Neuron (in vitro differentiated cells): ENCODE measurements around the gene AGPAT2.

Experiments
- H2AFZ ChIP-seq: one replicate; pipeline ENCODE4 v1.6.1; 2013; ENCODE audit warnings: low read depth, mild to moderate bottlenecking, inconsistent platforms, low read length, moderate library complexity
- H3K27me3 ChIP-seq: one replicate; pipeline ENCODE4 v1.6.1; 2013; ENCODE audit warnings: low read length; ENCODE audit not compliant: insufficient read depth
- H3K36me3 ChIP-seq: one replicate; pipeline ENCODE4 v1.6.1; 2013; ENCODE audit warnings: low read length; ENCODE audit not compliant: insufficient read depth
- H3K4me1 ChIP-seq: one replicate; pipeline ENCODE4 v1.6.1; 2013; ENCODE audit warnings: low read length; ENCODE audit not compliant: insufficient read depth
- H3K4me3 ChIP-seq: 2 replicates; pipeline ENCODE4 v1.5.1; 2013; ENCODE audit warnings: mild to moderate bottlenecking, low read length, moderate library complexity
- H3K9me3 ChIP-seq: one replicate; pipeline ENCODE4 v1.6.1; 2013; ENCODE audit warnings: low read length

AGPAT2 gene

DNA sequence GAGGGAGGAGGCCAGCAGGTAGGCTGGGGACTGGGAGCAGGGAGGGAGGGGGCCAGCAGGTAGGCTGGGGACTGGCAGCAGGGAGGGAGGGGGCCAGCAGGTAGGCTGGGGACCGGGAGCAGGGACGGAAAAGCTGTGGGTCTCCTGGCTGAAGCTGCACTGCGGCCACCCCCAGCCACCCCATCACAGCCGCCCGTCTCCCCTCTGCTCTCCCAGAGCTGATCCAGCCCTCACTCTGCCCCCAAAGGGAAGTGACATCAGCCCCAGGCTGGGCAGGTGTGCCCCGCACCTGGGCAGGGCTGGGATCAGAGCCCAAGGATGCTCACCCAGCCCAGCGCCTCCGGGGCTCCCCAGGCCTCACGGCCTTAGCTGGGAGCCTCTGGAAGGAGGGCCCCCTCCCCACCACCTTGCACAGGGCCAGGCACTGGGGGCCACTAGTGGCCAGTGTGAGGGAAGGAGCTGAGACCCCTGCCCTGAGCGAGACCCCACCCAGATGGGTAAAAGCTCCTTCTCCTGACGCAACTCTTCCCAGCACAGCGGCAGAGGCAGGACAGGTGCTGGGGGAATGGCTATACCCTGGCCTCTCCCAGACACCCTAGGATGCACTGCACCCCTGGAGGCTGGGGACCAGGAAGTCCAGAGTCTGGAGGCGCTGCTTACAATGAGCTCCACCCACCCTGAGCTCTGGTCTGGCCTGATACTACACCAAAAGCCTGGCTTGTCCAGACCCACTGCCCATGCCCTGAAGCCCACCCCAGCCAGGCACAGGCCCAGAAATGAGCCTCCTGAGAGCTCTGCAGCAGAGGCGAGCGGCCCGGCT, 11.6 kb downstream of the AGPAT2 start:
- H2AFZ ChIP-seq = no peak overlapping the region
- H3K36me3 ChIP-seq = no peaks in the 10 kb centered on the region
- no peaks in the 10 kb centered on the region for H3K27me3 ChIP-seq
- no peaks in the 10 kb centered on the region for H3K9me3 ChIP-seq
- H3K4me3 ChIP-seq = no peak overlapping the region
- peaks cover 3% of the 10 kb centered on the region for H3K4me1 ChIP-seq

DNA sequence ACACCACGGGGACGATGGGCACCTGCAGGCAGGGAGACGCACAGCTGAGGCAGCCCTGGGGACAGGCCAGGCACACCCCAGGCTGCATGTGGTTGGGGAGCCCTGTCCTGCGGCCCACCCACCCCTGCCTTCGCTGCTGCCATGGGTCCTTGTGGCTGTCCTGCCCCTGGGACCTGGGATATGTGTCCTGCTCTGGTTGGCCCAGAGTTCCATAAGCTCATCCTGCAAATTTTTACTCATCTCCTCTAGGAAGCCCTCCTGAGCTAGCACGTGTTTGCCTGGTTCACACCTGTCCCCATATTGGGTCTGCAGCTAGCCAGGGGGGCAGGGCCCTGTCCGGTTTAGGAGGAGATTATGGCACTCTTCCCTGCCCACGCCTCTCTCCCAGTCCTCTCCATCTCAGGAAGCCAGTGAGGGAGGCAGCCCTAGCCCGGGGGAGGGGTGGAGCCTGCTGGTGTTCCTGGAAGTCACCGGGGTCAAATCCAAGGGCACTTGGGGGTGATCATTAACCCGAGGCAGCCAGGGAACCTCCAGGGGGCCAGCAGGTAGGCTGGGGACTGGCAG, 12.4 kb downstream of the AGPAT2 start:
- Histone ChIP-seq H3K36me3 (no peaks in the 10 kb centered on the region), H3K27me3 (no peaks in the 10 kb centered on the region), H3K4me3 (no peak overlapping the region), H3K9me3 (no peaks in the 10 kb centered on the region), H2AFZ (no peak overlapping the region), H3K4me1 (peaks cover 3% of the 10 kb centered on the region)

DNA sequence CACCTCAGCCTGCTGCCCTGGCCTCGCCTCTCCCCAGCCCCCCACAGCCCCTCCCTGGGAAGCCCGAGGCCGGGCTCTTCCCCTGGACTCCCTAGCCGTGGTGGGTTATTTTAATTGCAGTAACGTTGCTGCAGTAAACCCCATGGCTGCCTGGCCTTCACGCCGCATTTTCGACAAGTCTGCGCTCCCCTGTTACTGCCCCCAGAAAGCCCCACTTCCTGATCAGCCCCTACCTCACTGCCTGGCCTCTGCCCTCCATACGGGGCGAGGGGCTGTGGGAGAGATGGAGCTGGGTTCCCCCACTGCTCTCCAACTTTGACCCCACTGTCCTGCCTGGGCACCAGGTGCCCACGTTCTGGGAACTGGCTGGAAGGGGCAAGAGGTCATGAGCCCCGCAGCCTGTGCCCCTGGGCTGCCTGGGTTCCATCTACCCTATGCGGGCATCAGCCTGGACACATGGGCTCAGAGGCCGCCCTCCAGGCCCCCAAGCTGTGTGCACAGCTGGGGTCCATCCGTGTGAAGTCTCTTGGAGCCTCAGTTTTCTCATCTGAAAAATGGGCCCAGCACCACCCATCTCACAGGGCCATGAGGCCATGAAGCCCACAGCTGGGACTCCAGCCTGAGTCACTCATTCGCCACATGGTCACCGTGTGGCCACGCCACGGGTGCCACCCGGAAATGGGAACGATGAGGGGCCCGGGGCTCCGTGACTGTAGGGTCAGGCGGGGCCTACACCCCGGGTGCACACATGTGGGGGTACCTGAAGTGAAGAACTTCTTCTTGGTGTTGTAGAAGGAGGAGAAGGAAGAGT, 13.1 kb downstream of the AGPAT2 start:
- H3K9me3 ChIP-seq = no peaks in the 10 kb centered on the region

GRCh38 chr9:136673088-136673974, 13.9 kb downstream of the AGPAT2 start:
- Histone ChIP-seq H3K4me3 (no peak overlapping the region), H3K4me1 (peaks cover 3% of the 10 kb centered on the region), H3K36me3 (no peaks in the 10 kb centered on the region), H3K9me3 (no peaks in the 10 kb centered on the region), H3K27me3 (peaks cover 4% of the 10 kb centered on the region), H2AFZ (no peak overlapping the region)

More for the DNA sequence above, 13.1 kb downstream of the AGPAT2 start:
- Histone ChIP-seq H3K27me3 (no peaks in the 10 kb centered on the region), H2AFZ (no peak overlapping the region), H3K4me1 (peaks cover 3% of the 10 kb centered on the region), H3K4me3 (no peak overlapping the region), H3K36me3 (no peaks in the 10 kb centered on the region)

GRCh38 chr9:136672431-136673087, 14.7 kb downstream of the AGPAT2 start:
- no peaks in the 10 kb centered on the region for H3K36me3 ChIP-seq
- no peak overlapping the region for H2AFZ ChIP-seq
- H3K27me3 ChIP-seq = peaks cover 11% of the 10 kb centered on the region
- H3K4me3 ChIP-seq = no peak overlapping the region
- no peaks in the 10 kb centered on the region for H3K9me3 ChIP-seq
- peaks cover 4% of the 10 kb centered on the region for H3K4me1 ChIP-seq

DNA sequence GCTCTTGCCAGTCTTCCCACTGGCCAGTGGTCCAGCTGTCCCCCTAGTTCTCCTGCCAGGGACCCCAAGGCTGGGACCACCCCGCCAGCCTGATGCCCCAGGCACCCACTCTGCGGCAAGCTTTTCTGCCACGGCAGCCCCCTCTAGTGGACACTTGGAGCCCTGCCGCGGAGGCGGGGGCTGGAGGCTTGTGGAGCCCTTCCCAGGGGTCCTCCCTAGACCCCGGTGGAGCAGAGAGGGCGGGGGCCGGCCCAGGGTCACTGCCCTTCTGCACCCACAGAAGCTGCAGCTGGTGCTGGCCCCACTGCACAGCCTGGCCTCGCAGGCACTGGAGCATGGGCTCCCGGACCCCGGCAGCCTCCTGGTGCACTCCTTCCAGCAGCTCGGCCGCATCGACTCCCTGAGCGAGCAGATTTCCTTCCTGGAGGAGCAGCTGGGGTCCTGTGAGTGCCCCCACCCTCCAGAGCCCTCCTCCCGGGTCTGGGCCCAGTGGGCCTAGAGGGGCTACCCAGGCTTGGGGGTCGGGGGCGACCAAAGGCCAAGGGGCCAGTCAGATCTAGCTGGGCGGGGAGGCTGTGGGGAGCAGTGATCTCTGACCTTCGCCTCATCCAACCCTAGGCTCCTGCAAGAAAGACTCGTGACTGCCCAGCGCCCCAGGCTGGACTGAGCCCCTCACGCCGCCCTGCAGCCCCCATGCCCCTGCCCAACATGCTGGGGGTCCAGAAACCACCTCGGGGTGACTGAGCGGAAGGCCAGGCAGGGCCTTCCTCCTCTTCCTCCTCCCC, 15.4 kb downstream of the AGPAT2 start:
- H3K36me3 ChIP-seq = no peaks in the 10 kb centered on the region
- H2AFZ ChIP-seq = no peak overlapping the region
- peaks cover 8% of the 10 kb centered on the region for H3K4me1 ChIP-seq
- H3K9me3 ChIP-seq = no peaks in the 10 kb centered on the region
- no peak overlapping the region for H3K4me3 ChIP-seq
- peaks cover 18% of the 10 kb centered on the region for H3K27me3 ChIP-seq

DNA sequence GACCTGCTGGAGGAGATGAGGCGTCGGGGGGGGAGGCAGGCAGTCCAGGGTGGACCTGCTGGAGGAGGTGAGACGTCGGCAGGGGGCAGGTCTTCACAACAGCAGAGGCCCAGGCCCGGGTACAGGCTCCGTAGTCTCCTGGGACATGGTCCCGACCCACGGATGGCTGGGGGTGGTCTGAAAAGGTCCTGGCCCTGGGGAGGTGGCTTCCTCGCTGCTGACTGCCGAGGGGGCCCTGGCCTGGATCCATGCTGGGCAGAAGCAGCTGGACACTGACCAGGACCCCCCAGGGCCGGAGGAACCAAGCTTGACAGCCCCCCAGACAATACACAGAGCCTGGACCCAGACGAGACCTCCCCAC, 16.0 kb downstream of the AGPAT2 start:
- Histone ChIP-seq H3K4me3 (no peak overlapping the region), H3K4me1 (peaks cover 12% of the 10 kb centered on the region), H3K27me3 (peaks cover 24% of the 10 kb centered on the region), H3K36me3 (no peaks in the 10 kb centered on the region), H3K9me3 (no peaks in the 10 kb centered on the region), H2AFZ (no peak overlapping the region)

DNA sequence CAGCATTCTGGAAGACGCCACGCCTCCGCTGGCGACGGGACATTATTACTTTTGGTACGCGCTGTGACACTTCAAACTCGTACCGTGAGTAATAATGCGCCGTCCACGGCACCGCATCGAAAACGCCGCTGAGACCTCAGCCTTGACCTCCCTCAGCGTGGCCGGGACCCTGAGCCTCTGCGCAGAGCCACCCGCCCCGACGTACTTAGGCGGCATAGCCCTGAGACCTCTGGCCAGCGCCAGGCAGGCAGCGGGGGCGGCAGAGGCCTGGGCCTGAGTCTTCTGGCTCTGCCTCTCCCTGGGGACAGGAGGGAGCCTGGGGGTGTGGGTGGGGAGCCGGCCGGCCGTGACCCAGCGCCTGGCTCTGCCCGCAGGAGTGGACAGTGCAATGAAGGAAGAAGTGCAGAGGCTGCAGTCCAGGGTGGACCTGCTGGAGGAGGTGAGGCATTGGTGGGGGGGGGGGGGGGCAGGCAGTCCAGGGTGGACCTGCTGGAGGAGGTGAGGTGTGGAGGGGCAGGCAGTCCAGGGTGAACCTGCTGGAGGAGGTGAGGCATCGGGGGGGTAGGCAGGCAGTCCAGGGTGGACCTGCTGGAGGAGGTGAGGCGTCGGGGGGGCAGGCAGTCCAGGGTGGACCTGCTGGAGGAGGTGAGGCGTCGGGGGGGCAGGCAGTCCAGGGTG, 16.5 kb downstream of the AGPAT2 start:
- H3K4me1 ChIP-seq = peaks cover 12% of the 10 kb centered on the region
- H3K27me3 ChIP-seq = peaks cover 24% of the 10 kb centered on the region
- H2AFZ ChIP-seq = no peak overlapping the region
- no peaks in the 10 kb centered on the region for H3K36me3 ChIP-seq
- no peak overlapping the region for H3K4me3 ChIP-seq
- no peaks in the 10 kb centered on the region for H3K9me3 ChIP-seq

- H3K9me3 ChIP-seq = no peaks in the 10 kb centered on the region
- no peak overlapping the region for H2AFZ ChIP-seq
- H3K36me3 ChIP-seq = no peaks in the 10 kb centered on the region
- H3K4me3 ChIP-seq = no peak overlapping the region
- H3K27me3 ChIP-seq = peaks cover 29% of the 10 kb centered on the region
- H3K4me1 ChIP-seq = peaks cover 12% of the 10 kb centered on the region
These were observed 17.3 kb downstream of the AGPAT2 start for GRCh38 chr9:136669791-136670464.

GRCh38 chr9:136668983-136669790, 18.1 kb downstream of the AGPAT2 start:
- H3K27me3 ChIP-seq = peaks cover 36% of the 10 kb centered on the region
- no peak overlapping the region for H2AFZ ChIP-seq
- no peaks in the 10 kb centered on the region for H3K9me3 ChIP-seq
- H3K4me3 ChIP-seq = no peak overlapping the region
- no peaks in the 10 kb centered on the region for H3K36me3 ChIP-seq
- H3K4me1 ChIP-seq = peaks cover 12% of the 10 kb centered on the region
